WTC11 (cell line): ENCODE results near the gene ZNF548. TPM values are rescaled to one million over a fixed set of nuclear protein-coding genes. Genes with fewer than 3 reads are reported as not detected.

Experiments used
- ATAC-seq: fragments of 200-7000 bp; cut with Tn5 transposase; 2 replicates; pipeline ENCODE4 v1.10.0; 2021; ENCODE audit warnings: mild to moderate bottlenecking, moderate library complexity
- CTCF ChIA-PET: fragments of 300-600 bp; sonication (Branson Sonifier 250); formaldehyde crosslinking; loops from one replicate; lab custom pipeline; 2021; ENCODE audit warnings: antibody characterized with exemption; lab: Charles Lee
- POLR2A ChIA-PET: fragments of 350-600 bp; sonication (Branson Sonifier 250); formaldehyde crosslinking; loops from one replicate; lab custom pipeline; 2021; ENCODE audit warnings: antibody characterized with exemption; lab: Charles Lee
- DNase-seq: peaks from one replicate; pipeline ENCODE4 v3.0.0; 2021; ENCODE audit warnings: low spot score
- H3K27ac Mint-ChIP-seq: 2 replicates; pipeline ENCODE4 v1.8.0; 2021; ENCODE audit warnings: mixed read lengths
- H3K27me3 Mint-ChIP-seq: 2 replicates; pipeline ENCODE4 v1.8.0; 2021; ENCODE audit warnings: low read depth, mild to moderate bottlenecking, moderate library complexity, mixed read lengths
- H3K36me3 Mint-ChIP-seq: 2 replicates; pipeline ENCODE4 v1.8.0; 2021; ENCODE audit warnings: mixed read lengths
- H3K4me1 Mint-ChIP-seq: 2 replicates; pipeline ENCODE4 v1.8.0; 2022; ENCODE audit warnings: mixed read lengths
- H3K4me3 Mint-ChIP-seq: 2 replicates; pipeline ENCODE4 v1.8.0; 2021; ENCODE audit warnings: mild to moderate bottlenecking, moderate library complexity, mixed read lengths
- H3K9me3 Mint-ChIP-seq: 2 replicates; pipeline ENCODE4 v1.8.0; 2021; ENCODE audit warnings: mixed read lengths
- CBFB ChIP-seq: sonication (generic); formaldehyde crosslinking; IDR thresholded peaks from 2 replicates; pipeline ENCODE4 v1.8.1; 2022; ENCODE audit warnings: mild to moderate bottlenecking, low read depth, missing genetic modification reagents
- CREM ChIP-seq: sonication (generic); formaldehyde crosslinking; IDR thresholded peaks from 2 replicates; pipeline ENCODE4 v1.8.1; 2022; ENCODE audit warnings: mild to moderate bottlenecking, missing genetic modification reagents, moderate library complexity
- ELF4 ChIP-seq: sonication (generic); formaldehyde crosslinking; IDR thresholded peaks from 2 replicates; pipeline ENCODE4 v1.8.1; 2022; ENCODE audit warnings: low read depth, mild to moderate bottlenecking, moderate library complexity, missing genetic modification reagents
- FOXK1 ChIP-seq: sonication (generic); formaldehyde crosslinking; IDR thresholded peaks from 2 replicates; pipeline ENCODE4 v1.8.0; 2022; ENCODE audit warnings: mild to moderate bottlenecking, moderate library complexity, missing genetic modification reagents
- GTF2I ChIP-seq: fragments of 250-450 bp; sonication (Bioruptor Pico); conservative IDR thresholded peaks from 2 replicates; pipeline ENCODE4 v1.4.0; 2021; ENCODE audit warnings: mild to moderate bottlenecking
- IRF2 ChIP-seq: sonication (generic); formaldehyde crosslinking; IDR thresholded peaks from 2 replicates; pipeline ENCODE4 v1.8.0; 2022; ENCODE audit warnings: low read depth, missing genetic modification reagents, borderline replicate concordance
- NFATC4 ChIP-seq: fragments of 250-450 bp; sonication (Bioruptor Pico); IDR thresholded peaks from 2 replicates; pipeline ENCODE4 v1.9.0; 2021; ENCODE audit warnings: mild to moderate bottlenecking
- NR1H2 ChIP-seq: sonication (generic); formaldehyde crosslinking; IDR thresholded peaks from 2 replicates; pipeline ENCODE4 v1.9.0; 2021; ENCODE audit warnings: mild to moderate bottlenecking, moderate library complexity, missing genetic modification reagents
- SP1 ChIP-seq: sonication (generic); formaldehyde crosslinking; conservative IDR thresholded peaks from 2 replicates; pipeline ENCODE4 v1.8.1; 2022; ENCODE audit warnings: missing genetic modification reagents
- TCF7 ChIP-seq: sonication (generic); formaldehyde crosslinking; IDR thresholded peaks from 2 replicates; pipeline ENCODE4 v1.8.0; 2022; ENCODE audit warnings: mild to moderate bottlenecking, low read depth, missing genetic modification reagents, moderate library complexity
- TEAD4 ChIP-seq: sonication (generic); formaldehyde crosslinking; IDR thresholded peaks from 2 replicates; pipeline ENCODE4 v1.8.0; 2022; ENCODE audit warnings: mild to moderate bottlenecking, missing genetic modification reagents
- ZBTB21 ChIP-seq: sonication (generic); formaldehyde crosslinking; IDR thresholded peaks from 2 replicates; pipeline ENCODE4 v1.8.1; 2023; ENCODE audit warnings: mild to moderate bottlenecking, missing genetic modification reagents, borderline replicate concordance
- ZNF138 ChIP-seq: sonication (generic); formaldehyde crosslinking; conservative IDR thresholded peaks from 2 replicates; pipeline ENCODE4 v1.8.1; 2022; ENCODE audit warnings: mild to moderate bottlenecking, moderate library complexity, missing genetic modification reagents
- total RNA-seq: library from RNA; stranded (reverse); gene quantifications from 3 replicates; pipeline ENCODE4 v1.2.3, GENCODE V29; 2021
- TF ChIP-seq, protein P1 (sequence below): fragments of 250-450 bp; sonication (Bioruptor Pico); IDR thresholded peaks from 2 replicates; pipeline ENCODE4 v1.8.0; 2021; ENCODE audit warnings: mild to moderate bottlenecking
- TF ChIP-seq, protein P2 (sequence below): sonication (generic); formaldehyde crosslinking; IDR thresholded peaks from 2 replicates; pipeline ENCODE4 v1.8.0; 2022; ENCODE audit warnings: mild to moderate bottlenecking, missing genetic modification reagents
- TF ChIP-seq, protein P3 (sequence below): fragments of 250-450 bp; sonication (Bioruptor Pico); conservative IDR thresholded peaks from 2 replicates; pipeline ENCODE4 v1.9.0; 2021; ENCODE audit warnings: mild to moderate bottlenecking
- TF ChIP-seq, protein P4 (sequence below): sonication (generic); formaldehyde crosslinking; IDR thresholded peaks from 2 replicates; pipeline ENCODE4 v1.8.1; 2022; ENCODE audit warnings: low read depth, missing genetic modification reagents, borderline replicate concordance

ZNF548 gene
- total RNA-seq, 1 experiment from 2014 or later = 11.3 TPM

DNA sequence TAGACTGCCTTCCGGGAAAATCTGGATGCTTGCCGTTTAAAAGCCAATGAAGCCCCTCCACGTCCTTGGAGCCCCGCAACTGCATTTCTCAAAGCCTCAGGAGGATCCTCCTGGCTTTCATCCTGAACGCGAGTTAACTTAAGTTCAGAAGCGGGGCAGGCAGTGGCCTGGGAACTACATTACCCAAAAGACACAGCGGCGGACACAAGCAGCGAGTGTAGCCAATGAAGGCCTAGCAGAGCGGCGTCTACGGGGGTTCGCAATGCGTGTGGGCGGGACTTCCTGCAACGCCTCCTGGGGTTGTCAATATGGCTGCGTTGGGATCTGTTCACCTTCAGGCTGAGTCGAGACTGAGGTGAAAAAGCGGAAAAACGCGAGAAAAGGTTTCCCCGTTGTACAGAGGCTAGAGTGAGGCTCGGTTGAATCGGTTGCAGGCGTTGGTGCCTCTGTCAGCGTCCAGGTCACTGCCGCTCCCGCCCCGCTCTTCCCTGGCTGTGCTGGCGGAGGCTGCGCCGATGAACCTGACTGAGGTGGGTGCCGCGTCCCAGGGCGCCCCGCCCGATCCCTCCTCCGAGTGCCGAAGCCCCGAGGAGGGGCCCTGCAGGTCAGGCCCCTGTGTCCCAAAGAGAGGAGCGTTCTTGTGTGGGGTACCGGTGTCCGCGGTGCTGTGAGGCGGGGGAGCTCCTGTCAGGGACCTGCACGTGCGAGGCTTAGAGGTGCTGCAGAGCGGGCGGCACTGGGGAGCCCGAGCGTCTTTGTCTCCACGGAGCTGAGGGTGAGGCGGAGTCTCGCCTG lies 21.4 kb downstream of the ZNF548 start, which contains the start of gene ZNF17 (continued):
- TF ChIP-seq NR1H2 (CRISPR knock-in tag) (0 out of 2 replicates have a peak, but pooled peaks have one; percentile 30), TCF7 (CRISPR knock-in tag) (no peak), ZBTB21 (CRISPR knock-in tag) (no peak), FOXK1 (CRISPR knock-in tag) (peak; percentile 98), TEAD4 (no peak), NFATC4 (no peak), CBFB (no peak)
- TF ChIP-seq, protein P1, sequence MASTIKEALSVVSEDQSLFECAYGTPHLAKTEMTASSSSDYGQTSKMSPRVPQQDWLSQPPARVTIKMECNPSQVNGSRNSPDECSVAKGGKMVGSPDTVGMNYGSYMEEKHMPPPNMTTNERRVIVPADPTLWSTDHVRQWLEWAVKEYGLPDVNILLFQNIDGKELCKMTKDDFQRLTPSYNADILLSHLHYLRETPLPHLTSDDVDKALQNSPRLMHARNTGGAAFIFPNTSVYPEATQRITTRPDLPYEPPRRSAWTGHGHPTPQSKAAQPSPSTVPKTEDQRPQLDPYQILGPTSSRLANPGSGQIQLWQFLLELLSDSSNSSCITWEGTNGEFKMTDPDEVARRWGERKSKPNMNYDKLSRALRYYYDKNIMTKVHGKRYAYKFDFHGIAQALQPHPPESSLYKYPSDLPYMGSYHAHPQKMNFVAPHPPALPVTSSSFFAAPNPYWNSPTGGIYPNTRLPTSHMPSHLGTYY = no peak
- TF ChIP-seq, protein P2, sequence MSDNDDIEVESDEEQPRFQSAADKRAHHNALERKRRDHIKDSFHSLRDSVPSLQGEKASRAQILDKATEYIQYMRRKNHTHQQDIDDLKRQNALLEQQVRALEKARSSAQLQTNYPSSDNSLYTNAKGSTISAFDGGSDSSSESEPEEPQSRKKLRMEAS (CRISPR knock-in tag) = no peak
- TF ChIP-seq, protein P3, sequence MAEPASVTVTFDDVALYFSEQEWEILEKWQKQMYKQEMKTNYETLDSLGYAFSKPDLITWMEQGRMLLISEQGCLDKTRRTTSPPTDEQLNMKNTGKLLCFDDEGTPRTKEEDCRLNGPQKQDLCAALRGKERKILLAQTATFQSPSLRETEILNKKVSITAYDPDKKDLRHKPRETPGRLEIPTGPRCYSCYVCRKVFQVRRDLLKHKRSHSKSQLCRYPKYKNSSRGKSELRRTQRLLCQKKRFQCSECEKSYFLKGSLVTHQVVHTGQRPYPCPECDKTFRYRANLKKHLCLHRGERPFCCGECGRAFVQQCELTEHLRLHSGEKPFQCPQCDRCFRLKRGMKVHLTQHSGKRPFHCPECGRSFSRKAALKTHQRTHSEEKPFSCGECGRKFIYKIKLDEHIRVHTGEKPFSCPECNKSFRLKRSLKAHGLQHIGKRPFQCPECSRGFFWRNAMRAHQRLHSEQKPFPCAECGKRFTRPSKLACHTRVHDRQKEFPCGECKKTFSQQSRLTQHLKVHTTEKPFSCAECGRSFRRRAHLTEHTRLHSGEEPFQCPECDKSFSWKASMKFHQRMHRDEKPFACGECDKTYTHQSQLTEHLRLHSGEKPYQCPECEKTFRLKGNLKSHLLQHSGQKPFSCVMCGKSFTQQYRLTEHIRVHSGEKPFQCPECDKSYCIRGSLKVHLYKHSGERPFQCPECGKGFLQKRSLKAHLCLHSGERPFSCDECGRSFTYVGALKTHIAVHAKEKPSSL = no peak
- TF ChIP-seq, protein P4, sequence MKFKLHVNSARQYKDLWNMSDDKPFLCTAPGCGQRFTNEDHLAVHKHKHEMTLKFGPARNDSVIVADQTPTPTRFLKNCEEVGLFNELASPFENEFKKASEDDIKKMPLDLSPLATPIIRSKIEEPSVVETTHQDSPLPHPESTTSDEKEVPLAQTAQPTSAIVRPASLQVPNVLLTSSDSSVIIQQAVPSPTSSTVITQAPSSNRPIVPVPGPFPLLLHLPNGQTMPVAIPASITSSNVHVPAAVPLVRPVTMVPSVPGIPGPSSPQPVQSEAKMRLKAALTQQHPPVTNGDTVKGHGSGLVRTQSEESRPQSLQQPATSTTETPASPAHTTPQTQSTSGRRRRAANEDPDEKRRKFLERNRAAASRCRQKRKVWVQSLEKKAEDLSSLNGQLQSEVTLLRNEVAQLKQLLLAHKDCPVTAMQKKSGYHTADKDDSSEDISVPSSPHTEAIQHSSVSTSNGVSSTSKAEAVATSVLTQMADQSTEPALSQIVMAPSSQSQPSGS (CRISPR knock-in tag) = no peak

DNA sequence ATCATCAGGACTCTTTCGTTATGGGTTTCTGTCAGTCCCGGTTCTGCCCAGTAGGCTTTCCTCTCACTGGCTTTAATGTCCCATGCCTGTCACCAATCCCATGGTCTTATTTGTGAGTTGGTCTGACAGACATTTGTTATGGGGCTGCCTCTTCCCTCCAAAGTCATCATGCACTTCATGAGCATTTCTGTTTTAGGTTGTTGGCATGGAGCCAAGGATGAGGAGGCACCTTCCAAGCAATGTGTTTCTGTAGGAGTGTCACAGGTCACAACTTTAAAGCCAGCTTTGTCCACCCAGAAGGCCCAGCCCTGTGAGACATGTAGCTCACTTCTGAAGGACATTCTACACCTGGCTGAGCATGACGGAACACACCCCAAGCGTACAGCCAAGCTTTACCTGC lies 29.8 kb downstream of the ZNF548 start:
- POLR2A ChIA-PET = no interaction called here
- Mint-ChIP-seq H3K4me3 (no peak overlapping the region), H3K4me1 (no peaks in the 10 kb centered on the region), H3K36me3 (peaks cover 21% of the 10 kb centered on the region)
- no peak for ATAC-seq
- TF ChIP-seq CREM (CRISPR knock-in tag) = no peak
- TF ChIP-seq, all 79 proteins: peak for 0
- no peaks in the 10 kb centered on the region for H3K9me3 Mint-ChIP-seq
- H3K27ac Mint-ChIP-seq = no peak overlapping the region
- CTCF ChIA-PET = interaction anchor here (1.0 kb wide), 1 partner anchor 13 kb away, joined by 3 read pairs; no protein-coding TSS in a partner anchor
- DNase-seq = no peak
- no peaks in the 10 kb centered on the region for H3K27me3 Mint-ChIP-seq

DNA sequence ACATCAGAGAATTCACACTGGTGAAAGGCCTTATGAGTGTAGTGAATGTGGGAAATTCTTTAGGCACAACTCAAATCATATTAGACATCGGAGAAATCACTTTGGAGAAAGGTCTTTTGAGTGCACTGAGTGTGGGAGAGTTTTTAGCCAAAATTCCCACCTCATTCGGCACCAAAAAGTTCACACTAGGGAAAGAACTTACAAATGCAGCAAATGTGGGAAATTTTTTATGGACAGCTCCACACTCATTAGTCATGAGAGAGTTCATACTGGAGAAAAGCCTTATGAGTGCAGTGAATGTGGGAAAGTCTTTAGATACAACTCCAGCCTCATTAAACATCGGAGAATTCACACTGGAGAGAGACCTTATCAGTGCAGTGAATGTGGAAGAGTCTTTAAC lies 31.4 kb downstream of the ZNF548 start:
- DNase-seq = no peak
- no peak for ATAC-seq
- no peaks in the 10 kb centered on the region for H3K9me3 Mint-ChIP-seq
- TF ChIP-seq SP1 (CRISPR knock-in tag) = no peak
- no peak for TF ChIP-seq GTF2I (CRISPR knock-in tag)
- no peak for TF ChIP-seq ZNF138 (CRISPR knock-in tag)
- TF ChIP-seq, protein P3 = no peak
- no peak for TF ChIP-seq IRF2 (CRISPR knock-in tag)
- TF ChIP-seq, protein P2 (CRISPR knock-in tag) = no peak
- no peak for TF ChIP-seq ELF4 (CRISPR knock-in tag)
- no peaks in the 10 kb centered on the region for H3K4me1 Mint-ChIP-seq
- no peaks in the 10 kb centered on the region for H3K27me3 Mint-ChIP-seq
- ChIA-PET CTCF (no interaction called here), POLR2A (no interaction called here)
- H3K36me3 Mint-ChIP-seq = peaks cover 21% of the 10 kb centered on the region
- no peak overlapping the region for H3K27ac Mint-ChIP-seq
- H3K4me3 Mint-ChIP-seq = no peak overlapping the region
